Endothelial cell of umbilical vein (primary cell): ENCODE results near the gene PIGO. TPM values are rescaled to one million over a fixed set of nuclear protein-coding genes. Genes with fewer than 3 reads are reported as not detected.

Source experiments
- BruUV-seq: library from RNA; stranded (reverse); fragments of 400-500 nt; replicated peaks from 2 replicates; lab custom pipeline; 2021; lab: Mats Ljungman, UMichigan
- CTCF ChIA-PET: fragments of 300-600, 350-600 bp; sonication (Branson Sonifier 250); formaldehyde crosslinking; loops from one replicate; lab custom pipeline; 2021; ENCODE audit warnings: antibody characterized with exemption, inconsistent platforms; lab: Charles Lee
- POLR2A ChIA-PET: fragments of 300-600, 350-600 bp; sonication (Branson Sonifier 250); formaldehyde crosslinking; loops from one replicate; lab custom pipeline; 2021; ENCODE audit warnings: antibody characterized with exemption, inconsistent platforms; lab: Charles Lee
- DNase-seq: peaks from one replicate; pipeline ENCODE4 v3.0.0-alpha.2; 2011; ENCODE audit warnings: low read depth, low spot score
- FAIRE-seq: peaks from 2 replicates; lab custom pipeline; 2011; peaks lifted over from hg19 to GRCh38; lab: Jason Lieb, UNC
- H2AFZ ChIP-seq: 2 replicates; pipeline ENCODE4 v1.6.0; 2012; ENCODE audit warnings: low read depth, low read length, control low read depth, inconsistent platforms
- H3K27ac ChIP-seq: 2 replicates; pipeline ENCODE4 v1.5.1; 2011; ENCODE audit warnings: low read depth, mild to moderate bottlenecking, control low read depth, low read length, moderate library complexity; ENCODE audit not compliant: insufficient read depth
- H3K27me3 ChIP-seq, 2 experiments: 2 replicates each; pipeline versions ENCODE4 v1.6.0 to v1.6.1; 2011; ENCODE audit warnings: low read length in 2 of 2, mixed read lengths in 1 of 2; ENCODE audit not compliant: control insufficient read depth in 2 of 2, insufficient read depth in 2 of 2
- H3K36me3 ChIP-seq, 2 experiments: 2 replicates in 1 of 2; 3 replicates in 1 of 2; pipeline ENCODE4 v1.5.1; 2011; ENCODE audit warnings: low read length in 2 of 2, mild to moderate bottlenecking in 1 of 2, moderate library complexity in 1 of 2; ENCODE audit not compliant: control insufficient read depth in 2 of 2, insufficient read depth in 2 of 2; ENCODE audit errors: extremely low read depth in 1 of 2
- H3K4me1 ChIP-seq: 3 replicates; pipeline ENCODE4 v1.5.1; 2011; ENCODE audit warnings: mild to moderate bottlenecking, low read length; ENCODE audit not compliant: control insufficient read depth, insufficient read depth; ENCODE audit errors: extremely low read depth
- H3K4me2 ChIP-seq: 2 replicates; pipeline ENCODE4 v1.6.1; 2011; ENCODE audit warnings: low read length, control low read depth, mixed read lengths; ENCODE audit not compliant: insufficient read depth
- H3K4me3 ChIP-seq, 3 experiments: fragments of 200-600 bp in 1 of 3; sonication (generic), shearing (Covaris generic) in 1 of 3; replicated peaks in 1 of 3; 2 replicates each; pipeline ENCODE4 v1.5.1; 2011 to 2016; ENCODE audit warnings: control low read depth in 3 of 3, low read length in 3 of 3, mild to moderate bottlenecking in 2 of 3, inconsistent platforms in 1 of 3, low read depth in 1 of 3, moderate library complexity in 1 of 3; ENCODE audit not compliant: insufficient read depth in 1 of 3
- H3K79me2 ChIP-seq: 2 replicates; pipeline ENCODE4 v1.6.0; 2012; ENCODE audit warnings: low read length, inconsistent platforms; ENCODE audit not compliant: control insufficient read depth, insufficient read depth
- H3K9ac ChIP-seq: replicated peaks from 2 replicates; pipeline ENCODE3; 2011; ENCODE audit warnings: low read length, control low read depth; ENCODE audit not compliant: insufficient read depth; ENCODE audit errors: extremely low read depth
- H3K9me1 ChIP-seq: replicated peaks from 3 replicates; pipeline ENCODE4 v1.6.0; 2011; ENCODE audit warnings: mild to moderate bottlenecking, low read length; ENCODE audit not compliant: control insufficient read depth, insufficient read depth; ENCODE audit errors: extremely low read depth
- H3K9me3 ChIP-seq: replicated peaks from 2 replicates; pipeline ENCODE4 v1.5.1; 2012; ENCODE audit warnings: low read length, inconsistent platforms; ENCODE audit not compliant: control insufficient read depth, insufficient read depth
- H4K20me1 ChIP-seq: replicated peaks from 2 replicates; pipeline ENCODE3; 2011; ENCODE audit warnings: mild to moderate bottlenecking, low read length; ENCODE audit not compliant: control insufficient read depth, insufficient read depth; ENCODE audit errors: extremely low read depth
- GATA2 ChIP-seq: IDR thresholded peaks from 2 replicates; pipeline ENCODE4 v1.7.0; 2011; ENCODE audit warnings: low read depth, mild to moderate bottlenecking, moderate library complexity, mixed read lengths, low read length; ENCODE audit not compliant: insufficient read length, insufficient read depth
- JUN ChIP-seq: IDR thresholded peaks from 2 replicates; pipeline ENCODE4 v1.6.1; 2011; ENCODE audit warnings: borderline replicate concordance, low read depth; ENCODE audit not compliant: insufficient read length, insufficient read depth
- MAX ChIP-seq: IDR thresholded peaks from 2 replicates; pipeline ENCODE4 v1.6.1; 2011; ENCODE audit not compliant: insufficient read depth, insufficient read length
- POLR2A ChIP-seq: IDR thresholded peaks from 2 replicates; pipeline ENCODE4 v1.6.1; 2012; ENCODE audit warnings: low read depth, mild to moderate bottlenecking, control low read depth, low read length
- POLR2AphosphoS5 ChIP-seq: IDR thresholded peaks from 2 replicates; pipeline ENCODE4 v1.6.1; 2012; ENCODE audit warnings: low read depth, mild to moderate bottlenecking, control low read depth, low read length, moderate library complexity; ENCODE audit not compliant: insufficient read depth
- dilution Hi-C: fragments of 300-500 bp; cut with MboI; formaldehyde crosslinking; loops from one replicate; pipeline ENCODE4 v1.15.0; 2019; ENCODE audit warnings: low sequenced_read_pairs; ENCODE audit not compliant: extremely low pct_ligation_motif_present
- intact Hi-C: fragments of 100-400 bp; cut with micrococcal nuclease; formaldehyde crosslinking; loops from one replicate; pipeline ENCODE4 v1.10.0; 2022
- polyA plus RNA-seq, 4 experiments: library from polyadenylated mRNA; depleted of rRNA in 3 of 4; stranded (reverse) in 3 of 4; unstranded in 1 of 4; fragments of >200 nt; gene quantifications; 2 replicates each; pipeline versions ENCODE4 v1.2.1 to v1.2.3, GENCODE V29; 2011 to 2012; ENCODE audit warnings: missing spikeins in 1 of 4
- total RNA-seq: library from RNA; stranded (reverse); gene quantifications from 2 replicates; pipeline ENCODE4 v1.2.3, GENCODE V29; 2021

Gene PIGO
- total and polyA plus RNA-seq, 2 donors (not counting 3 experiments of a cell fraction or from before 2014, with no cell fraction given), result 23.5 to 27.3 TPM

- H3K4me1 ChIP-seq, result peaks cover 35% of the 10 kb centered on the region
- no peaks in the 10 kb centered on the region for H3K9me1 ChIP-seq
- TF ChIP-seq JUN, result no peak
- no peak for TF ChIP-seq GATA2
- peak; percentile 48 for TF ChIP-seq MAX
- no peak for TF ChIP-seq POLR2AphosphoS5
- TF ChIP-seq POLR2A, result peak; percentile 52
- ChIA-PET CTCF (interaction anchor here (0.6 to 4.6 kb wide), 21 partner anchors 11 to 495 kb away, joined by 3 to 109 read pairs (median 5); partner anchors contain the start of genes PIGO and UNC13B), POLR2A (interaction anchor here (0.7 to 1.3 kb wide), 5 partner anchors 13 to 281 kb away, joined by 3 to 6 read pairs (median 4); partner anchors contain the start of genes FANCG and UNC13B)
- H3K79me2 ChIP-seq, result peaks cover 11% of the 10 kb centered on the region
- peak within 1 kb of the TSS; percentile 37 to 76 (median 67) for H3K4me3 ChIP-seq
- H3K4me2 ChIP-seq, result peak within 1 kb of the TSS; percentile 90
- H2AFZ ChIP-seq, result peak within 1 kb of the TSS; percentile 83
- DNase-seq, result peak; percentile 99
- no peaks in the 10 kb centered on the region for H4K20me1 ChIP-seq
- peak within 1 kb of the TSS; percentile 94 for H3K9ac ChIP-seq
- H3K27me3 ChIP-seq, result no peaks in the 10 kb centered on the region
- dilution Hi-C loops, result no loop called here
- H3K9me3 ChIP-seq, result no peaks in the 10 kb centered on the region
- FAIRE-seq, result peak; percentile 97
- no peaks in the 10 kb centered on the region for H3K36me3 ChIP-seq
- intact Hi-C loops, result loop anchor here (1.0 to 2.0 kb wide), 7 partner anchors 46 to 438 kb away; partner anchors contain the start of genes DNAJB5 and UNC13B
- H3K27ac ChIP-seq, result peak within 1 kb of the TSS; percentile 96
- no TSS peak for BruUV-seq
Measured at GRCh38 chr9:35115680-35116538, 19.5 kb upstream of the PIGO start, which contains the start of gene ATOSB. Gene ATOSB (minus strand): TSS chr9:35115862. CDS start chr9:35108274, 7,588 bp downstream.
